Cardiac fibroblast (primary cell): ENCODE data around the gene SLC10A3.

Experiments
- DNase-seq, 2 donors: peaks; one replicate each; pipeline versions ENCODE4 v3.0.0 to v3.0.0-alpha.2; 2010; ENCODE audit warnings: low read depth in 2 of 2
- H3K4me3 ChIP-seq, 2 donors: replicated peaks in 1 of 2; 1 replicate in 1 of 2; 2 replicates in 1 of 2; pipeline ENCODE4 v1.5.1; 2011; ENCODE audit warnings: low read depth in 2 of 2, low read length in 2 of 2, mild to moderate bottlenecking in 2 of 2, moderate library complexity in 1 of 2
- TF ChIP-seq, protein P1 (sequence below): IDR thresholded peaks from one replicate; pipeline ENCODE4 v1.5.1; 2011; ENCODE audit warnings: low read depth, mild to moderate bottlenecking, low read length, inconsistent platforms

SLC10A3 gene

DNA sequence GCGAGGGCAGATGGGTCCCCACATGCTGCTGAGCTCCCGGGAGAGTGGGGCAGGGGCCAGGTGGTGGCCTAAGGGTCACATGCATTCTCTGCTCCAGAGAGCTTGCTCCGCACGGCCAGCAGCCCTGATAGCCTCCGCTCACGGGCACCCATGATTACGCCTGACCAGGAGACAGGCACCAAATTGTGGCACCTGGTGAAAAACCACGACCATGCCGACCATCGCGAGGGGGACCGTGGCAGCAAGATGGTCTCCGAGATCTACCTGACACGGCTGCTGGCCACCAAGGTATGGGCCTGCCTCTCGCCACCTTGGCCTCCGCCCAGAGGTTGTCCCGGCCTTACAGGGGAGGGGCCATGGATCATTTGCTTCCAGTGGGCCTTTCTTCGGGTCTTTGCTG is 20.5 kb downstream of the SLC10A3 start:
- TF ChIP-seq, protein P1, sequence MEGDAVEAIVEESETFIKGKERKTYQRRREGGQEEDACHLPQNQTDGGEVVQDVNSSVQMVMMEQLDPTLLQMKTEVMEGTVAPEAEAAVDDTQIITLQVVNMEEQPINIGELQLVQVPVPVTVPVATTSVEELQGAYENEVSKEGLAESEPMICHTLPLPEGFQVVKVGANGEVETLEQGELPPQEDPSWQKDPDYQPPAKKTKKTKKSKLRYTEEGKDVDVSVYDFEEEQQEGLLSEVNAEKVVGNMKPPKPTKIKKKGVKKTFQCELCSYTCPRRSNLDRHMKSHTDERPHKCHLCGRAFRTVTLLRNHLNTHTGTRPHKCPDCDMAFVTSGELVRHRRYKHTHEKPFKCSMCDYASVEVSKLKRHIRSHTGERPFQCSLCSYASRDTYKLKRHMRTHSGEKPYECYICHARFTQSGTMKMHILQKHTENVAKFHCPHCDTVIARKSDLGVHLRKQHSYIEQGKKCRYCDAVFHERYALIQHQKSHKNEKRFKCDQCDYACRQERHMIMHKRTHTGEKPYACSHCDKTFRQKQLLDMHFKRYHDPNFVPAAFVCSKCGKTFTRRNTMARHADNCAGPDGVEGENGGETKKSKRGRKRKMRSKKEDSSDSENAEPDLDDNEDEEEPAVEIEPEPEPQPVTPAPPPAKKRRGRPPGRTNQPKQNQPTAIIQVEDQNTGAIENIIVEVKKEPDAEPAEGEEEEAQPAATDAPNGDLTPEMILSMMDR: no peak
- no peak overlapping the region for H3K4me3 ChIP-seq
- no peak for DNase-seq

GRCh38 chrX:154469114-154469513 is 21.3 kb downstream of the SLC10A3 start:
- no peak overlapping the region for H3K4me3 ChIP-seq
- DNase-seq: no peak
- TF ChIP-seq, protein P1: no peak

DNA sequence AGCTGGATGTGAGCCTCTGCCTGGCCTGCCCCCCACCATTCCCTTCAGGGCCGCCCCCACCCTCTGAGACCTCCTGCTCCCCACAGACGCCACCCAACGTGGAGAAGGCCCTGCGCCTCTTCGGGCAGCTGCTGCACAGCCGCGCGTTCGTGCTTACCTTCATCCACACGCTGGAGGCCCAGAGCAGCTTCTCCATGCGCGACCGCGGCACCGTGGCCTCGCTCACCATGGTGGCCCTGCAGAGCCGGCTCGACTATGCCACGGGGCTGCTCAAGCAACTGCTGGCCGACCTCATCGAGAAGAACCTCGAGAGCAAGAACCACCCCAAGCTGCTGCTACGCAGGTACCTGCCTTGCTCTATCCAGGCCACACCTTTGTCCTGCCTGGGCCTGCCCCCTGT is 22.2 kb downstream of the SLC10A3 start:
- DNase-seq: no peak
- TF ChIP-seq, protein P1: no peak
- H3K4me3 ChIP-seq: no peak overlapping the region

DNA sequence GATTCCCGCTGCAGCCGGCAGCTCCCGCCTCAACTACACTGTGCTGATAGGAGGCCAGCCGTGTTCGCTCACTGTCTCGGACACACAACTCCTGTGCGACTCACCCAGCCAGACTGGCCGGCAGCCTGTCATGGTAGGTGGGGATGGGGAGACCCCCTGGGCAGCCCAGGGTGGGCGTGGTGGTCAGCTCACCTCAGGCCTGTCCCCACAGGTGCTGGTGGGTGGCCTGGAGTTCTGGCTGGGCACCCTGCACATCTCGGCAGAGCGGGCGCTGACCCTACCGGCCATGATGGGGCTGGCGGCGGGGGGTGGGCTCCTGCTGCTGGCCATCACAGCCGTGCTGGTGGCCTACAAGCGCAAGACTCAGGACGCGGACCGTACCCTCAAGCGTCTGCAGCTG is 22.9 kb downstream of the SLC10A3 start:
- H3K4me3 ChIP-seq: no peak overlapping the region
- TF ChIP-seq, protein P1: no peak
- DNase-seq: no peak

GRCh38 chrX:154466907-154467306 is 23.5 kb downstream of the SLC10A3 start:
- DNase-seq: no peak

DNA sequence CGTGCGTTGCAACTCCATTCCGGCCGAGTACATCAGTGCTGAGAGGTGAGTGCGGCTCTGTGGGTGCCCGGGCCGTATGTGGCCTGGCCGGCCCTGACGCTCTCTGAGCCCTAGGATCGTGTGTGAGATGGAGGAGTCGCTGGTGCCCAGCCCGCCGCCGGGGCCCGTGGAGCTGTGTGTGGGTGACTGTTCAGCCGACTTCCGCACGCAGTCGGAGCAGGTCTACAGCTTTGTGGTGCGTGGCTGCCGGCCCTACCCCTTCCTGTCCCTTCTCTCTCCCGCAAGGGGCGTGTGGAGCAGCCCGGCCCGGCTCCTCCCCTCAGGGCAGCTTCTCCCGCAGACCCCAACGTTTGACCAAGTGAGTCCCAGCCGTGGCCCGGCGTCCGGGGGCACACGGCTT is 24.4 kb downstream of the SLC10A3 start:
- TF ChIP-seq, protein P1: no peak
- H3K4me3 ChIP-seq: no peak overlapping the region
- DNase-seq: no peak

More at GRCh38 chrX:154466907-154467306, 23.5 kb downstream of the SLC10A3 start:
- TF ChIP-seq, protein P1: no peak
- H3K4me3 ChIP-seq: no peak overlapping the region

- DNase-seq: no peak
- H3K4me3 ChIP-seq: no peak overlapping the region
- TF ChIP-seq, protein P1: no peak
These were observed 24.8 kb downstream of the SLC10A3 start for GRCh38 chrX:154465601-154466000.
